Lung (tissue), 12 donors: Measurements from ENCODE around the gene FGF23. TPM values are rescaled to one million over a fixed set of nuclear protein-coding genes. Genes with fewer than 3 reads are reported as not detected.

Experiments used
- ATAC-seq: fragments of 200-7000 bp; cut with Tn5 transposase; one replicate; pipeline ENCODE4 v1.9.1; 2020; ENCODE audit warnings: moderate number of reproducible peaks; ENCODE audit not compliant: insufficient read depth, low FRiP score
- DNase-seq, 3 donors: peaks; one replicate each; pipeline ENCODE4 v3.0.0-alpha.2; 2013 to 2017
- H3K27ac ChIP-seq, 2 donors: one replicate each; pipeline ENCODE4 v1.5.1; 2013; ENCODE audit warnings: mild to moderate bottlenecking in 2 of 2, moderate library complexity in 2 of 2, control low read depth in 1 of 2, inconsistent platforms in 1 of 2, low read depth in 1 of 2, low read length in 1 of 2
- H3K27me3 ChIP-seq, 3 donors: one replicate each; pipeline ENCODE4 v1.5.1; 2013; ENCODE audit warnings: low read length in 2 of 3; ENCODE audit not compliant: control insufficient read depth in 3 of 3, insufficient read depth in 3 of 3
- H3K36me3 ChIP-seq, 4 donors: one replicate each; pipeline ENCODE4 v1.5.1; 2013; ENCODE audit warnings: low read length in 4 of 4, mild to moderate bottlenecking in 1 of 4, moderate library complexity in 1 of 4; ENCODE audit not compliant: control insufficient read depth in 4 of 4, insufficient read depth in 4 of 4
- H3K4me1 ChIP-seq, 5 donors: one replicate each; pipeline ENCODE4 v1.5.1; 2013; ENCODE audit warnings: low read length in 5 of 5, mild to moderate bottlenecking in 2 of 5, moderate library complexity in 1 of 5; ENCODE audit not compliant: control insufficient read depth in 5 of 5, insufficient read depth in 5 of 5
- H3K4me3 ChIP-seq: one replicate; pipeline ENCODE4 v1.5.1; 2013; ENCODE audit warnings: mild to moderate bottlenecking, control low read depth, moderate library complexity
- H3K9ac ChIP-seq, 2 donors: one replicate each; pipeline ENCODE4 v1.5.1; 2013; ENCODE audit warnings: low read length in 2 of 2, control low read depth in 1 of 2; ENCODE audit not compliant: insufficient read depth in 1 of 2
- H3K9me3 ChIP-seq, 4 donors: one replicate each; pipeline ENCODE4 v1.5.1; 2013; ENCODE audit warnings: low read length in 3 of 4, mild to moderate bottlenecking in 1 of 4, moderate library complexity in 1 of 4; ENCODE audit not compliant: control insufficient read depth in 4 of 4, insufficient read depth in 3 of 4
- WGBS, 2 donors: extraction: QIAGEN DNeasy Blood & Tissue Kit; methylation state at CpG; one replicate each; pipeline ENCODE4 v1.1.7; 2013; 5-methylcytosine and 5-hydroxymethylcytosine counted together
- polyA plus RNA-seq, 2 donors: library from polyadenylated mRNA; stranded (reverse); fragments of 200-250 nt; gene quantifications; one replicate each; pipeline ENCODE4 v1.2.1, GENCODE V29; 2013
- total RNA-seq, 2 donors: library from RNA; depleted of rRNA in 1 of 2; stranded (reverse); fragments of >200 nt in 1 of 2; gene quantifications; one replicate each; pipeline ENCODE4 v1.2.1, GENCODE V29; 2014 to 2021
- TF ChIP-seq, protein P1 (sequence below): IDR thresholded peaks from 2 replicates; pipeline ENCODE4 v1.5.1; 2012; ENCODE audit warnings: mild to moderate bottlenecking; ENCODE audit errors: control extremely low read depth, extremely low read depth
- donor health status: control.
- donor health status: control.
- donor health status: Bipolar disorder and iron deficiency.
- donor health status: healthy.
- donor health status: DM: yes; HTN: yes; CAD: no.

The FGF23 gene
- total and polyA plus RNA-seq, 4 donors: 0.01 TPM; not detected in 3

DNA sequence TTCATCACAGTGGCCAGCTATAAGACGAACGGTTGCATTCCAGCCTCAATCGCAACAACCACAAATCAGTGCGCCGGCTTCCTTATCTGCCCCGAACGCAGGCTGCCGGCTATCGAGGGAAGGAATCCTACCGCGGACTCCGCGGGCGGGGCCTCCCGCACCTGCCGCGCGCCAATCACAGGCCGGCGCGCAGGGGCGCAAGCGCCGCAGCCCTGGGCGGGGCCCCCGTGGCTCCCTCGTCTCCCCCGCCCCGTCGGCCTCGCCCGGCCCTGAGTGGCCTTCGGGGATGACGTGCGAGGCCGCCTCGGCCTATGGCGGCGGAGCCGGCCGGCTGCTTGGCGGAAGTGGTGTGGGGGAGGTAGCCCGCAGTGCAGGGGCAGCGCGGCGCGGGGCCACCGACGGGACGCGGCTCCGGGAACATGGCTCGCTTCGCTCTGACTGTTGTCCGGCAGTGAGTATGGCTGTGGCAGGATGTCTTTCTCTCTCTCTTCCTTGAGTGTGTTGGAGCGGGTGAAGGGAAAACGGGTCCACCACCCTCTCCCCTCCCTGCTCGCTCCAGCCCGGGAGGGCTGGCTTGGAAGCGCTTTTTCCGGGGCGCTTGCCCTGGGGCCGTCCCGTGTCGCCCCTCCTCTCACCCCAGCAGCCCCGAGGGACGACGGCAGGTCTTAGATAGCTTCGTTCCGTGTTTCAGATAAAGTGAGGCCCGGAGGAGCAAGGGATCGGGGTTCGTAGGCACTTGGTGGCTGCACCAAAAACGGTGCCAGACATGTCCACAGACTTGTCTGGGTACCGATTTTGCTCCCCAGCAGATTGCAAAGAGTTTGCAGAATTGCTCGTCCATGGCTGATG is 58.4 kb downstream of the FGF23 start, which contains the start of gene TIGAR:
Gene TIGAR, plus strand, starts transcription at position 361 of the 849 bp plus-strand sequence. Its CDS starts 59 bp downstream, at position 420.
- no peaks in the 10 kb centered on the region for H3K9me3 ChIP-seq
- H3K4me3 ChIP-seq: peak within 1 kb of the TSS; percentile 99
- peak within 1 kb of the TSS; percentile 36 to 93 for H3K9ac ChIP-seq
- no peaks in the 10 kb centered on the region for H3K27me3 ChIP-seq
- TF ChIP-seq, protein P1, sequence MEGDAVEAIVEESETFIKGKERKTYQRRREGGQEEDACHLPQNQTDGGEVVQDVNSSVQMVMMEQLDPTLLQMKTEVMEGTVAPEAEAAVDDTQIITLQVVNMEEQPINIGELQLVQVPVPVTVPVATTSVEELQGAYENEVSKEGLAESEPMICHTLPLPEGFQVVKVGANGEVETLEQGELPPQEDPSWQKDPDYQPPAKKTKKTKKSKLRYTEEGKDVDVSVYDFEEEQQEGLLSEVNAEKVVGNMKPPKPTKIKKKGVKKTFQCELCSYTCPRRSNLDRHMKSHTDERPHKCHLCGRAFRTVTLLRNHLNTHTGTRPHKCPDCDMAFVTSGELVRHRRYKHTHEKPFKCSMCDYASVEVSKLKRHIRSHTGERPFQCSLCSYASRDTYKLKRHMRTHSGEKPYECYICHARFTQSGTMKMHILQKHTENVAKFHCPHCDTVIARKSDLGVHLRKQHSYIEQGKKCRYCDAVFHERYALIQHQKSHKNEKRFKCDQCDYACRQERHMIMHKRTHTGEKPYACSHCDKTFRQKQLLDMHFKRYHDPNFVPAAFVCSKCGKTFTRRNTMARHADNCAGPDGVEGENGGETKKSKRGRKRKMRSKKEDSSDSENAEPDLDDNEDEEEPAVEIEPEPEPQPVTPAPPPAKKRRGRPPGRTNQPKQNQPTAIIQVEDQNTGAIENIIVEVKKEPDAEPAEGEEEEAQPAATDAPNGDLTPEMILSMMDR: no peak
- H3K4me1 ChIP-seq: peaks cover 0 to 3% (median 2%) of the 10 kb centered on the region in 5 donors
- H3K36me3 ChIP-seq: no peaks in the 10 kb centered on the region
- 0% methylated on average over 76 of the region's 76 CpGs for WGBS, 2 donors
- H3K27ac ChIP-seq: peak within 1 kb of the TSS; percentile 96 to 99
- ATAC-seq (peak; percentile 100), DNase-seq (peak; percentile 94 to 96 (median 95))

DNA sequence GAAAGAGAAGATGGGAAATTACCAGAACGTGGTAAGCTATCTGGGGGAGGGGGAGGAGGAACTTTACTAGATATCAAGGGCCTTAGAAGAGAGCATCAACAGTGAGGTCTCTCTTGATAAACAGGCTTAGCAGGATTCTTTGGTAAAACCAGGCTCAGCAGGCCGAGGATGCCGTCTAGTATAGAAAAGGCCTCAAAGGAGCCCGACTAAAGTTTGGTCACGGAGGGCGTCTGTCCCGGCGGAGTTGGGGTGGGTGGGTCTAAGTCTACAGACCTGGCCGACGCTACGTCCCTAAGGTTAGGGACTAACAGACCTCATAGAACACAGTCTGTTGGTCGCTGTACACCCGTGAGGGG is 59.0 kb downstream of the FGF23 start:
- DNase-seq: no peak
- 0 to 1% methylated on average over 13 of the region's 13 CpGs for WGBS, 2 donors
- Histone ChIP-seq H3K4me3 (peak overlapping the region; percentile 62), H3K36me3 (no peaks in the 10 kb centered on the region), H3K9me3 (no peaks in the 10 kb centered on the region), H3K4me1 (peaks cover 0 to 2% (median 0%) of the 10 kb centered on the region in 5 donors), H3K27me3 (no peaks in the 10 kb centered on the region), H3K27ac (peak overlapping the region; percentile 73 to 99), H3K9ac (peak overlapping the region; percentile 36 to 47)
- ATAC-seq: peak; percentile 15
- TF ChIP-seq, protein P1: no peak

Other genes with a start within 250 kb of the FGF23 start
- gene CCND2, start 106.0 kb downstream of the FGF23 start, total RNA-seq: 100 to 1,000 TPM in 1 of 2 donors, 10 to 100 TPM in 1; 93.9 to 113 TPM
- 1 to 10 TPM; 6.1 to 9.5 TPM for gene CCND2, start 106.0 kb downstream of the FGF23 start, polyA plus RNA-seq
- gene TIGAR, start 58.5 kb downstream of the FGF23 start, total RNA-seq: 1 to 10 TPM; 1.6 to 9.1 TPM
- gene TIGAR, start 58.5 kb downstream of the FGF23 start, polyA plus RNA-seq: 1 to 10 TPM; 4.2 to 8.9 TPM
- gene FGF6, start 66.1 kb upstream of the FGF23 start, total RNA-seq: not detected
- gene FGF6, start 66.1 kb upstream of the FGF23 start, polyA plus RNA-seq: not detected
- 1 to 10 TPM; 4.0 to 6.9 TPM for gene RAD51AP1, start 159.2 kb upstream of the FGF23 start, total RNA-seq
- gene RAD51AP1, start 159.2 kb upstream of the FGF23 start, polyA plus RNA-seq: 1 to 10 TPM; 2.1 to 3.0 TPM
- 10 to 100 TPM; 27.8 to 32.1 TPM for gene DYRK4, start 182.5 kb upstream of the FGF23 start, total RNA-seq
- gene DYRK4, start 182.5 kb upstream of the FGF23 start, polyA plus RNA-seq: 10 to 100 TPM; 30.5 to 80.2 TPM